Mucosa of descending colon (tissue), 3 donors: Measurements from ENCODE around the gene ISM1. TPM values are rescaled to one million over a fixed set of nuclear protein-coding genes. Genes with fewer than 3 reads are reported as not detected.
A peak's percentile ranks its signal among the peaks of the same experiment; 100 is the strongest.

Source experiments
- ATAC-seq: fragments of 200-7000 bp; cut with Tn5 transposase; one replicate; pipeline ENCODE4 v1.9.1; 2020; ENCODE audit warnings: mild to moderate bottlenecking, moderate library complexity
- DNase-seq, 3 donors: peaks; one replicate each; pipeline ENCODE4 v3.0.0-alpha.2; 2020
- H3K36me3 ChIP-seq: fragments of 200-600 bp; one replicate; pipeline ENCODE4 v1.8.0; 2021; ENCODE audit warnings: low read depth, mild to moderate bottlenecking
- H3K4me1 ChIP-seq: fragments of 200-600 bp; one replicate; pipeline ENCODE4 v1.8.0; 2021; ENCODE audit warnings: low read depth, mild to moderate bottlenecking
- H3K4me3 ChIP-seq: fragments of 200-600 bp; one replicate; pipeline ENCODE4 v1.8.0; 2021; ENCODE audit warnings: mild to moderate bottlenecking
- H3K9me3 ChIP-seq: fragments of 200-600 bp; one replicate; pipeline ENCODE4 v1.8.0; 2021; ENCODE audit warnings: mild to moderate bottlenecking
- intact Hi-C, 2 donors: fragments of 100-400 bp; cut with DNase I in 1 of 2; cut with micrococcal nuclease in 1 of 2; formaldehyde crosslinking; loops; one replicate each; pipeline versions ENCODE4 v1.11.0 to v1.11.1; 2022; cut with DNase I, micrococcal nuclease
- total RNA-seq, 3 donors: library from RNA; stranded (reverse); fragmentation: NEBNext Ultra II Directional in 2 of 3; extraction: Animal tissue kit (Norgen Biotek cat#: 25700) in 2 of 3; gene quantifications; one replicate each; pipeline versions ENCODE4 v1.2.1 to v1.2.4, GENCODE V29; 2021 to 2023
- TF ChIP-seq, protein P1 (sequence below): fragments of 200-600 bp; IDR thresholded peaks from one replicate; pipeline ENCODE4 v1.8.0; 2022; ENCODE audit warnings: antibody characterized with exemption, mild to moderate bottlenecking
- donor health status: DM: no; HTN: no; CAD: no; lungs with moderate emphysema.
- donor health status: DM: no; HTN: no; CAD: no.
- donor health status: DM: no; HTN: yes; CAD: no.

The ISM1 gene
- total RNA-seq, 3 donors from 2014 or later: 0.14 to 0.72 (median 0.66) TPM

DNA sequence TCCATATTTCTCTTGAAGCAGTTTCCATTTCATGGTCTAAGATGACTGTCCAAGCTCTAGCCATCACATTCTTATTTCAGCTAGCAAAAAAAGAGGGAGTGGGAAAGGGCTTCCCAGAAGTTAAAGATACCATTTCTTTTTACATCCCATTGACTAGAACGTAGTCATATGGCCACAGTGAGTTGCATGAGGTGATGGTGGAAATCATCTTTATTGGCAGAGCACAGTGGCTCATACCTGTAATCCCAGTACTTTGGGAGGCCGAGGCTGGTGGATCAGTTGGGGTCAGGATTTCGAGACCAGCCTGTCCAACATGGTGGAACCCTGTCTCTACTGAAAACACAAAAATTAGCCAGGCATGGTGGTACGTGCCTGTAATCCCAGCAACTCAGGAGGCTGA is 99.6 kb downstream of the ISM1 start:
- intact Hi-C loops: no loop called here
- Histone ChIP-seq H3K9me3 (peaks cover 4% of the 10 kb centered on the region), H3K4me1 (no peaks in the 10 kb centered on the region), H3K4me3 (no peak overlapping the region), H3K36me3 (no peaks in the 10 kb centered on the region)
- ATAC-seq (no peak), DNase-seq (no peak)
- TF ChIP-seq, protein P1, sequence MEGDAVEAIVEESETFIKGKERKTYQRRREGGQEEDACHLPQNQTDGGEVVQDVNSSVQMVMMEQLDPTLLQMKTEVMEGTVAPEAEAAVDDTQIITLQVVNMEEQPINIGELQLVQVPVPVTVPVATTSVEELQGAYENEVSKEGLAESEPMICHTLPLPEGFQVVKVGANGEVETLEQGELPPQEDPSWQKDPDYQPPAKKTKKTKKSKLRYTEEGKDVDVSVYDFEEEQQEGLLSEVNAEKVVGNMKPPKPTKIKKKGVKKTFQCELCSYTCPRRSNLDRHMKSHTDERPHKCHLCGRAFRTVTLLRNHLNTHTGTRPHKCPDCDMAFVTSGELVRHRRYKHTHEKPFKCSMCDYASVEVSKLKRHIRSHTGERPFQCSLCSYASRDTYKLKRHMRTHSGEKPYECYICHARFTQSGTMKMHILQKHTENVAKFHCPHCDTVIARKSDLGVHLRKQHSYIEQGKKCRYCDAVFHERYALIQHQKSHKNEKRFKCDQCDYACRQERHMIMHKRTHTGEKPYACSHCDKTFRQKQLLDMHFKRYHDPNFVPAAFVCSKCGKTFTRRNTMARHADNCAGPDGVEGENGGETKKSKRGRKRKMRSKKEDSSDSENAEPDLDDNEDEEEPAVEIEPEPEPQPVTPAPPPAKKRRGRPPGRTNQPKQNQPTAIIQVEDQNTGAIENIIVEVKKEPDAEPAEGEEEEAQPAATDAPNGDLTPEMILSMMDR: no peak

DNA sequence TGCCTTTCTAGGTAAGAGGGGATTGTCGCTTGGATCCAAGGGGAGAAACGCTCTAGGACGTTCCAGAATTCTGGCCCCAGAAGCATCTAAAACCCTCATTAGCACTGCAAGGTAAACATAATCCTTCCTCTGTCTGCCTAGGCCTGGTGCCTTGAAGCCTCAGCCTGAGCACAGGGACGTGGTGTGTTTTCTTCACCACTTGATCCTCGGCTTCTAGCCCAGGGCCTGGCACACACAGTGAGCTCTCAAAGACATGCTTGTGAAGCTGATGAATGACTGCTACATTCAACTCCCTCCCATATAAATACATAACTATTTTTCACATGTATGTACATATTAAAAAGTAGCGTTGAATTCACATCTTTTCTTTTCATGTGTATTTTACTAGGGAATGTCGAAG is 100.3 kb downstream of the ISM1 start:
- intact Hi-C loops: no loop called here
- H3K36me3 ChIP-seq: no peaks in the 10 kb centered on the region
- ATAC-seq (no peak), DNase-seq (no peak)
- no peaks in the 10 kb centered on the region for H3K4me1 ChIP-seq
- TF ChIP-seq, protein P1: no peak
- H3K4me3 ChIP-seq: no peak overlapping the region
- peaks cover 4% of the 10 kb centered on the region for H3K9me3 ChIP-seq

DNA sequence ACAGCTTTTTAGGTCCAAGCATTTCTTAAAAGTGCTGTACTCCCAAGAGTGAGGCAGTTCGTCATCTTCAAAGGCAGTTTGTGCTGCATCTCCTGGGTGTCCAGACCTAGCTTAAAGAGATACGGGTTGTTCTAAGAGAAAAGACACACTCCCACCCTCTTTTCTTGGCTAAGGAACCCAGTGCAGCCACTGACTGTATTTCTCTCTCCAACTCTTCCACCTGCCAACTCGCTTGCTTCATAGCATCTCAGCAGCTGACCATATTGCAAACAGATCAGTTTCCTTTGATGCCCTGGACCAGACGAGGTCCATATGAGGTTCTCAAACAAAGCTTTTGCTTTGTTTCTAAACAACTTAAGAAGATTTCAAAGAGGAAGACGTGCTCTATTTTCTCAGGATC is 101.1 kb downstream of the ISM1 start:
- DNase-seq: no peak
- TF ChIP-seq, protein P1: no peak
- no peaks in the 10 kb centered on the region for H3K36me3 ChIP-seq
- H3K4me1 ChIP-seq: no peaks in the 10 kb centered on the region
- no peak overlapping the region for H3K4me3 ChIP-seq
- no peak for ATAC-seq
- peaks cover 2% of the 10 kb centered on the region for H3K9me3 ChIP-seq
- intact Hi-C loops: no loop called here

DNA sequence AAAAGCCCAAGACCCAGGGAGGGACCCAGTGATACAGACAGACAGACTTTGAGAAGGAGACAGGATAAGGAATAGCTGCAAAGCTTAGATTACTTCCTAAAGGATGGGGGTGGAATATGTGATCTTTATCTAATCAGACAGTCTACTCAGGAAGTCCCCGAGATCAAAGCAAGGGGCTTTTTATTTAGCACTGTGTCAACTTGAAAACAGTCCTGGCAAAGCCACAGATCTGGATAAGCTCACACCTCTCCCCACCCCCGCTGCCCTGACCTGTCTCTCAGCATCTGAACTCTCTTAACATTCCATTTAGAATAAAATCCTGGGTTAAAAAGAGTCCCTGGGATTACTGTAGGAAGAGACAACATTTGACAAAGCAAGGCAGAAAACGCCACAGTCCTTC is 101.5 kb downstream of the ISM1 start:
- H3K4me1 ChIP-seq: no peaks in the 10 kb centered on the region
- DNase-seq (no peak), ATAC-seq (no peak)
- H3K36me3 ChIP-seq: no peaks in the 10 kb centered on the region
- H3K4me3 ChIP-seq: no peak overlapping the region
- no peaks in the 10 kb centered on the region for H3K9me3 ChIP-seq
- TF ChIP-seq, protein P1: no peak
- intact Hi-C loops: no loop called here

- H3K9me3 ChIP-seq: no peaks in the 10 kb centered on the region
- ATAC-seq (peak; percentile 44), DNase-seq (peak in 2 of 3 donors; percentile 29 to 52)
- TF ChIP-seq, protein P1: no peak
- H3K4me3 ChIP-seq: no peak overlapping the region
- intact Hi-C loops: no loop called here
- H3K4me1 ChIP-seq: no peaks in the 10 kb centered on the region
- H3K36me3 ChIP-seq: no peaks in the 10 kb centered on the region
Measured at GRCh38 chr20:13325033-13325432, 104.0 kb downstream of the ISM1 start.

- TF ChIP-seq, protein P1: no peak
- ATAC-seq (no peak), DNase-seq (no peak)
Measured at GRCh38 chr20:13325796-13326340, 104.8 kb downstream of the ISM1 start.

More at GRCh38 chr20:13325796-13326340, 104.8 kb downstream of the ISM1 start:
- no peaks in the 10 kb centered on the region for H3K36me3 ChIP-seq
- intact Hi-C loops: no loop called here
- no peaks in the 10 kb centered on the region for H3K4me1 ChIP-seq
- H3K4me3 ChIP-seq: no peak overlapping the region
- H3K9me3 ChIP-seq: no peaks in the 10 kb centered on the region
